GM19099 (cell line): ENCODE measurements around the gene BRF1.

Experiments
- POLR2A ChIP-seq: IDR thresholded peaks from 3 replicates; pipeline ENCODE4 v1.6.1; 2011; ENCODE audit warnings: low read depth; ENCODE audit not compliant: insufficient read length; ENCODE audit errors: extremely low read depth

The BRF1 gene

DNA sequence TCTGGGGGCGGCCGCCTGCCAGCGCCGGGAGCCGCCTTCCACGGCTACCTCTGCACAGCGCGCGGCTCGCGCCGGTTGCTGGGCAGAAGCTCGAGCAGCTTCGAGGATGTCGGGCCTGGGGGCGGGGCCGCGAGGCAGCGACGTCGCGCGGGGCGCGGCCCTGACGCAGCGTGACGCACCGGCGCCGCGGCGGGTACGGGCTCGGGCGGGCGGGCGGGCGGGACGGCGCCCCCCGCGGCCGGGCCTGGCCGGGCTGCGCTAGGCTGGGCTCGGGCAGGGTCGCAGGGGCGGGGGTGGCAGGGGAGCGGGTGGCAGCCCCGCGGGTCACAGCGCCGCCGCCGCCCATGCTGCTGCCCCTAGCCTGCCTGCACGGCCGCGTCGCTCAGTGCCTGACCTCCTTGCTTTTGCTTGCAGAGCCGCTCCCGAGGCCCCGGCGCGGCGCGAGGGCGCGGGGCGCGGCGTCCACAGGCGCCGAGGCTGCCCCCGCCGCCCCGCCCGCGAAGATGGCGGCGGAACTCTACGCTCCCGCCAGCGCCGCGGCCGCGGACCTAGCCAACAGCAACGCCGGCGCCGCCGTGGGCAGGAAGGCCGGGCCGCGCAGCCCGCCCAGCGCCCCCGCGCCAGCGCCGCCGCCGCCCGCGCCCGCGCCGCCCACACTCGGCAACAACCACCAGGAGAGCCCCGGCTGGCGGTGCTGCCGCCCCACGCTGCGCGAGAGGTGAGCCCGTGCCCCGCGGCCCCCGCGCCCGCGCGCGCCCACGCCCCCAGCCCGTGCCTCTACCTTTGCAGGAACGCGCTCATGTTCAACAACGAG lies 52.2 kb downstream of the BRF1 start, which contains the start of gene BTBD6:
Gene BTBD6 (plus strand): TSS at position 166 of the 814 bp plus-strand sequence. CDS start 179 bp downstream, at position 345.
- TF ChIP-seq POLR2A: peak; percentile 58

DNA sequence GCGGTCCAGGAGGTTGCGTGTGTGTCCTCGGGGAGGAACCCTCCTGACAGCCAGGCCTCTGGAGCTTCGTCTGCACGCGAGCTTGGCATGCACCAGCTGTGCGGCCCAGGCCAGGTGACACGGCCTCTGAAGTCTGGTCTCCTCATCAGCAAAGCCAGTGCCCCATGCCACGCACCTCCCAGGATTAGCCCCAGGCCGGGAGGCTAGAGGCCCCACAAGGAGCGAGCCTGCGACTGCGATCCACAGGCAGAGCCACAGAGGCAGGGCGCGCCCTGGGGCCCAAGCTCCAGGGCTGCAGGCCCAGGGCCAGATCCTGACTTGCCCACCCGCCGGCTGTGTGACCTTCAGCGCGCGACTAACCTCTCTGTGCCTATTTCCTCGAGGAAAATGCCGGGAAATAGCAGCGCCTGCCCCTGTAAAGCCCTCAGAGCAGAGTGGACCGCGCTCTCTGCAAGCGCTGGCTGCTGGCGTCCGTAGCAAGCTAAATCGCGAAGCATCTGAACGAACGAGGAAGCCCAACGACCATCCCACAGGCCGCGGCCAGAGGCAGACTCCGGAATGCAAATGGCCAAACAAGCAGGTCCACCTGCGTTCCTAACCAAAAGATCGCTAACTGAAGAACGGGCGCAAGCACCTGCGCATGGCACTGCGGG lies 53.0 kb downstream of the BRF1 start:
- no peak for TF ChIP-seq POLR2A

GRCh38 chr14:105247026-105247425 lies 53.8 kb downstream of the BRF1 start:
- TF ChIP-seq POLR2A: no peak

GRCh38 chr14:105244334-105244733 lies 56.5 kb downstream of the BRF1 start:
- TF ChIP-seq POLR2A: no peak

DNA sequence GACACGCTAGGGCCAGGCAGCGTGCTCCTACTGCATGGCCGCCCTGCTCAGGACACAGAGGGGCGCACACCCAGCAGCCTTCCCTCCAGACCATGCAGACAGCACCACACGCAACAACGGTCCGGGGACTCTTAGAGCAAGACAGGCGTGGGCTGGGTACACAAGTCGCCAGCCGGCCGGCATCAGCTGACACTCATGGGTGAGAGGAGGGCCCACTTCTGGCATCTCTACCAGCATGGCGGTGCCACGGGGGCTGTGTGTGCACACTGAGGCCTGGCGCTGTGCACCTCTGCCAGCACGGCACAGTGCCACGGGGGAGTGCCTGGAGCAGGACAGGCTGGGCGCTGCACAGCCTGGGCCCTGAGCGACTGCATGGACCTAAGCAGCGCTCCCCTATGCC lies 59.2 kb downstream of the BRF1 start:
- no peak for TF ChIP-seq POLR2A

DNA sequence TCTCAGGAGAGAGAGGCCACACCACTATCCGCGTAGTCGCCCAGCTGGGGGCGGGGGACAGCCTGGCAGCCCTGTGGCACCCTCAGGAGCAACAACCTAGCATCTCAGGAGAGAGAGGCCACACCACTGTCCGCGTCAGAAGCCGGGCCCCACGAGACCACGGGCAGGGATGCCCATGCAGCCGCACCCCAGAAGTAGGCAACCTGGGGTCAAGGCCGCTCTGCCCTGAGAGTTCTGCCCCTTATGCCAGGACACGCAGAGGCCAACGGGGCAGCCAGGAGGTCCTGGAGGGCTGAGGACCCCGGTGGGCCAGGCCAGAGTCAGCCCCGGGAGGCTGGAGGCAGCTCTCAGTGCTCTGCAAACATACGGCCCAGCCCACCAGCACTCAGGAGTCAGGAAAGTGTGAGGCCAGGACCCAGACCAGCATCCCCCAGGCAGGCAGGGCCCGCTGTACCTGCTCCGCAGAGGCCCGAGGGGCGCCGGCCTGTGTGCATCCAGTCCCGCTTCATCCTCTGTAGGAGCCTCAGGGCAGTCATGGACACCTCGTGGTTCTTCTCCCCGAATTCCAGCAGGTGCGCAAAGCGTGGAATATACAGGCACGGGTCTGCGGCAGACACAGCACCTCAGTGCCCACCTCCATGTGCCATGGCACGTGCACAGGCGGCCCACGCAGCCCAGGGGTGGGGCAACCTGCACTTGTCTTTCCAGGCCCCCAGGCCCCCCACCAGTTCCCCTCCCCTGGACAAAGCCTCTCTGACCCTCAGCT lies 59.8 kb downstream of the BRF1 start:
- TF ChIP-seq POLR2A: no peak

DNA sequence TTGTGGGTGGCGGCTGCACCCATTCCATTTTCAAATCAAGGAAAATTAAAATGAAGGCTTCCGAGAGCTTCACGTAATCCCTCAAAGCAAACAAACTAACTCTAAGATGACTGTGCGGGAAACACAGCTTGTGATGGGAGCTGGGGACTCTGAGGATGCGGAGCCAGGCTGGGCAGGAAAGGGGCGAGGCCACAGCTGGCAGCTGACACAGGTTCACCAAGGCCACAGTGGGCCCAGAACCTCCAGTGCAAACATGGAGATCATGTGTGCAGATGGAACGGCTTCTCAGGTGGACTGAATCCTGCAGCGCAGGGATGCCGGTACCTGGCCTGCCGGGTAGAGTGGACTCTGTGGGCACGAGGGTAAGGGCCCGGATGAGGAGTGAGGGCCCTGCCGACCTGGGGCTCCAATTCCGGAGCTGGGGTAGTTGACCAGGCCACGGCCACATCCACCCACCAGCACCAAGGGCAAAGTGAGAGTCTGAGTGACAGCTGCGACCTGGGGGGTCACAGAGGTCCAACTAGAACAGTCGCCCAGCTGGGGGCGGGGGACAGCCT lies 71.6 kb downstream of the BRF1 start:
- TF ChIP-seq POLR2A: no peak

DNA sequence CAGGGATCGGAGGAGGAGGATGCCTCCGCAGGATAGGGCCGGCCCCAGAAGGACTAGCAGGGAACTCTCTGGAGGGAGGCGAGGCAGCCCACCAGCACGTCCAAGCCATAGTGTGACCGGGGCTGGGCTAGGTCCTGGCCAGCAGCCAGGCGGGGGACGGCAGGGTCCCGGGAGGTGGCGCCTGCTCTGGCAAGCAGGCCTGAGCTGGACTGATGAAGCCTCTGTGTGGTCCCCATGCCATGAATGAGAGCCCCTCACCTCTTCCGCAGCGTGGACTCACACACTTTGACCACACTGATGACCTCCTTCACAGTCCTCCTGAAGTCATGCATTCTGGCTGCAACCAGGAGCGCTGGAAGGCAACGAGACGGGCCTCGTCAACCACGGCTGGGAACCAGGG lies 72.2 kb downstream of the BRF1 start:
- TF ChIP-seq POLR2A: no peak

DNA sequence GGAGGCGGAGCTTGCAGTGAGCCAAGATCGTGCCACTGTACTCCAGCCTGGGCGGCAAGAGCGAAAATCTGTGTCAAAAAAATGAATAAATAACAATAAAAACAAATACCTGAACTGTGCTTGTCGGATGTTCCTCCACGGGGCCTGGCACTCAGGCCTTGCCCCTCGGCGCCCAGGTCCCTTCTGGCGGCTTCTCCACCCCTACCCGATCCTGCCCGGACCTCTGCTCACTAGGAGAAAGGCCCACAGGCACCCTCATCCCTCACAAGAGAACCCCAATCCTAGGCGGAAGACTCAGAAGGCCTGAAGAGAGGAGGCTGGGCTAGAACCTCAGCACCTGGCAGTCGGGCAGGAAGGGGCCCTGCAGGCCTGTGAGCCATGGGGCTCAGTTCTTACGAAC lies 73.5 kb downstream of the BRF1 start:
- TF ChIP-seq POLR2A: no peak

DNA sequence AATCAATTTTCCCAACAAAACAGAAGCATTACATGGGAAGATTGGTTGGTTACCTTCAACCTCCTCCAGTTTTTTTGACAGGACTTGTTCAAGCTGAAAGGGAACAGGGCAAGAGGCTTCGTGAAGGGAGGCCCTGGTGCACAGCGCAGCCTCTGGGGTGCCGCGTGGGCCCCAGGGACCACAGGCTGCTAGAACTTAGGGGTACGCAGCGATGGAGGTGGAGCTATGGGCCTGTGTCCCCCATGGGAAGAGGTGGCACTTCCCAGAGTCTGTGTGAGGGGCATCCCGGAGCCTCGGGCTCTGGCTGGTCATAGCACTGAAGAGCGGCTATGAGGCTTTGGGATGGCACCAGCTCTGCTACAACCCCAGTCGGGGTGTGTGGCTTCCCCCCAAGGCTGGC lies 74.6 kb downstream of the BRF1 start:
- TF ChIP-seq POLR2A: no peak

DNA sequence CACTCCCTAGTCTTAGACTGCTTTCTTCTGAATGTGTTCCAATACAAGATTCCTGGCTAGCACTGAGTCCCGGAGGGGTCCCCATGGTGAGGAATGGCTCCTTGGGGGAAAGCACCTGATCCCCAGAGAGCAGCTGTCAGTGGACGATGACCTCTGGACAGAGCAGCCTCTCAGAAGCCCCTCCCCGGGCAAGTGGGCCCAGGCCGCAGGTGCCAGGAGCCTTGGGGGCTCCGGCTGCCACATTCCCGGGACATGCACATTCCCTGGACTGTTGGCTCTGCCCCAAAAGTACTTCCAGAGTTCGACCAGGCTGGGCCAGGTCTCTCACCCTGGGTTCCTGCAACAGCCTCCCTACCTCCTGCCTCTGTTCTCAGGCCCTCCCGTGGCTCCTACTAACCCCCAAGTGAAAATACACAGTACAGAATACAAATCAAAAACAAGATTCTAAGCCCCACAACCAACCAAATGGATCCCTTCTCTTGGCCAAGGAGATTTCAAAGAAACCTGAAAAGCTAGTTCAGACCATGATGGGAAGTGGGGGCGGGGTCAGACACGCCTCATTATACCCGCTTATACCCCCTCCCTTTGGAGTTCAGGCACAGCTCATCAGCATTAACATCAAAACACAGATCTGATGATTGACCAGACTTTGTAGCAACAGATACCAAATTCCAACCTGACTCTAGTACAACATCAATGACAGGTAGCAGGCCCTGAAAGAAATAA lies 75.8 kb downstream of the BRF1 start:
- no peak for TF ChIP-seq POLR2A

- no peak for TF ChIP-seq POLR2A
Observed at GRCh38 chr14:105223770-105224544, 76.8 kb downstream of the BRF1 start.

DNA sequence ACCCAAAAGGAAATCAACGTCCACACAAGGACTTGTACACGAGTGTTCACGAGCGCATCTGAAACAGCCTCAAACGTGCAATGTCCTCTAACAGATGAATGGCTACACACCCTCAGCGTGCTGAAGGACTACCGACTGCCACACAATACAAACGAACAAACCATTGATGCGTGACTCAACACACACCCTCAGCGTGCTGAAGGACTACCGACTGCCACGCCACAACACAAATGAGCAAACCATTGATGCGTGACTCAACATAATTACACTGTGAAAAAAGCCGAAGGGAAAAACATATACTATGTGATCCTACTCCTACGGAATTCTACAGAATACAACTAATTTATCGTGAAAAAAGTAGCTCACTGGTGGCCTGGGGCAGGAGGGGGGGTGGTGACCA lies 77.5 kb downstream of the BRF1 start:
- no peak for TF ChIP-seq POLR2A
